Measurements from ENCODE around the gene TMEM151B.

DNA sequence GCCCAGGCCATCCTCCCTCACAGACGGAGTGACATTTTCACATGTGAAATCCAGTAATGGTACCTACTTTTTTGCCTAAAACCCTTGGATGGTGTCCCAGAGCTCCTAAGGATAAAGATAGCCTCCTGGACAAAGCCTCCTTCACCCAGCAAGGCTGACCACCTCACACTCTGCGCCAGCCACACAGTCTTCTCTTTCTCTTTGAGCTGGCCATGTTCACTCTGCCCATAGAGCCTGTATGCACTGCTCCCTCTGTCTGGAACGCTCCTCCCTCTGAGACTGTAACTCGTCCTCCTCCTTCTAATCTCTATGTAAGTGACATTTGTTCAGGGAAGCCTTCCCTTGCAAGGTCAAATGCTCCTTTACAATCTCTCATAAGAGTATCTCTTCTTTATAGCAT is 14.6 kb downstream of the TMEM151B start:
- TF ChIP-seq POLR2A (IDR thresholded peaks at IDR 0.05) (no peak), POLR2AphosphoS5 (IDR thresholded peaks at IDR 0.05) (no peak), EP300 (IDR thresholded peaks at IDR 0.05) (no peak)
- TF ChIP-seq, protein P1, sequence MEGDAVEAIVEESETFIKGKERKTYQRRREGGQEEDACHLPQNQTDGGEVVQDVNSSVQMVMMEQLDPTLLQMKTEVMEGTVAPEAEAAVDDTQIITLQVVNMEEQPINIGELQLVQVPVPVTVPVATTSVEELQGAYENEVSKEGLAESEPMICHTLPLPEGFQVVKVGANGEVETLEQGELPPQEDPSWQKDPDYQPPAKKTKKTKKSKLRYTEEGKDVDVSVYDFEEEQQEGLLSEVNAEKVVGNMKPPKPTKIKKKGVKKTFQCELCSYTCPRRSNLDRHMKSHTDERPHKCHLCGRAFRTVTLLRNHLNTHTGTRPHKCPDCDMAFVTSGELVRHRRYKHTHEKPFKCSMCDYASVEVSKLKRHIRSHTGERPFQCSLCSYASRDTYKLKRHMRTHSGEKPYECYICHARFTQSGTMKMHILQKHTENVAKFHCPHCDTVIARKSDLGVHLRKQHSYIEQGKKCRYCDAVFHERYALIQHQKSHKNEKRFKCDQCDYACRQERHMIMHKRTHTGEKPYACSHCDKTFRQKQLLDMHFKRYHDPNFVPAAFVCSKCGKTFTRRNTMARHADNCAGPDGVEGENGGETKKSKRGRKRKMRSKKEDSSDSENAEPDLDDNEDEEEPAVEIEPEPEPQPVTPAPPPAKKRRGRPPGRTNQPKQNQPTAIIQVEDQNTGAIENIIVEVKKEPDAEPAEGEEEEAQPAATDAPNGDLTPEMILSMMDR (IDR thresholded peaks at IDR 0.05): no peak

Measured in sigmoid colon (tissue), 4 donors.